Measurements from ENCODE around the gene MILR1. TPM values are rescaled to one million over a fixed set of nuclear protein-coding genes. Genes with fewer than 3 reads are reported as not detected.

The MILR1 gene
- polyA plus RNA-seq (2012; ENCODE audit: insufficient read length, low read depth), result 2.2 TPM

GRCh38 chr17:64448665-64449512 is at the start of gene MILR1:
MILR1 (plus strand) TSS chr17:64449115; CDS start chr17:64449169, 54 bp downstream.
- TF ChIP-seq POLR2AphosphoS5 (IDR thresholded peaks at IDR 0.05; ENCODE audit: low read depth, low read length), result no peak
- TF ChIP-seq TAF1 (IDR thresholded peaks at IDR 0.05; ENCODE audit: borderline replicate concordance, insufficient read depth, low read length), result no peak
- TF ChIP-seq SIN3A (IDR thresholded peaks at IDR 0.05; ENCODE audit: borderline replicate concordance, insufficient read depth, low read length), result no peak
- TF ChIP-seq REST (IDR thresholded peaks at IDR 0.05; ENCODE audit: insufficient read depth in 1 of 2, low read depth in 2 of 2, low read length in 2 of 2), result no peak
- TF ChIP-seq FOXP2 (optimal IDR thresholded peaks at IDR 0.05; ENCODE audit: borderline replicate concordance, extremely low read depth, extremely low read length, insufficient read depth), result no peak

GRCh38 chr17:64399767-64400156 is 49.2 kb upstream of the MILR1 start:
- no peak for TF ChIP-seq REST (IDR thresholded peaks at IDR 0.05; ENCODE audit: insufficient read depth in 1 of 2, low read depth in 2 of 2, low read length in 2 of 2)
- TF ChIP-seq FOXP2 (optimal IDR thresholded peaks at IDR 0.05; ENCODE audit: borderline replicate concordance, extremely low read depth, extremely low read length, insufficient read depth), result no peak
- TF ChIP-seq POLR2AphosphoS5 (IDR thresholded peaks at IDR 0.05; ENCODE audit: low read depth, low read length), result no peak
- no peak for TF ChIP-seq SIN3A (IDR thresholded peaks at IDR 0.05; ENCODE audit: borderline replicate concordance, insufficient read depth, low read length)
- no peak for TF ChIP-seq TAF1 (IDR thresholded peaks at IDR 0.05; ENCODE audit: borderline replicate concordance, insufficient read depth, low read length)

- TF ChIP-seq REST (IDR thresholded peaks at IDR 0.05; ENCODE audit: insufficient read depth in 1 of 2, low read depth in 2 of 2, low read length in 2 of 2) (no peak), FOXP2 (optimal IDR thresholded peaks at IDR 0.05; ENCODE audit: borderline replicate concordance, extremely low read depth, extremely low read length, insufficient read depth) (no peak), POLR2AphosphoS5 (IDR thresholded peaks at IDR 0.05; ENCODE audit: low read depth, low read length) (no peak)
Observed at GRCh38 chr17:64400642-64401041, 48.3 kb upstream of the MILR1 start.

GRCh38 chr17:64401244-64401860 is 47.6 kb upstream of the MILR1 start:
- TF ChIP-seq POLR2AphosphoS5 (IDR thresholded peaks at IDR 0.05; ENCODE audit: low read depth, low read length) (no peak), REST (IDR thresholded peaks at IDR 0.05; ENCODE audit: insufficient read depth in 1 of 2, low read depth in 2 of 2, low read length in 2 of 2) (no peak), TAF1 (IDR thresholded peaks at IDR 0.05; ENCODE audit: borderline replicate concordance, insufficient read depth, low read length) (no peak), FOXP2 (optimal IDR thresholded peaks at IDR 0.05; ENCODE audit: borderline replicate concordance, extremely low read depth, extremely low read length, insufficient read depth) (no peak), SIN3A (IDR thresholded peaks at IDR 0.05; ENCODE audit: borderline replicate concordance, insufficient read depth, low read length) (no peak)
